ENCODE measurements around the gene PERCC1. TPM values are rescaled to one million over a fixed set of nuclear protein-coding genes. Genes with fewer than 3 reads are reported as not detected.
A peak's percentile ranks its signal among the peaks of the same experiment; 100 is the strongest.

PERCC1 gene
- total RNA-seq, 6 donors from 2014 or later, result 0.27 to 2.2 TPM; not detected in 4

DNA sequence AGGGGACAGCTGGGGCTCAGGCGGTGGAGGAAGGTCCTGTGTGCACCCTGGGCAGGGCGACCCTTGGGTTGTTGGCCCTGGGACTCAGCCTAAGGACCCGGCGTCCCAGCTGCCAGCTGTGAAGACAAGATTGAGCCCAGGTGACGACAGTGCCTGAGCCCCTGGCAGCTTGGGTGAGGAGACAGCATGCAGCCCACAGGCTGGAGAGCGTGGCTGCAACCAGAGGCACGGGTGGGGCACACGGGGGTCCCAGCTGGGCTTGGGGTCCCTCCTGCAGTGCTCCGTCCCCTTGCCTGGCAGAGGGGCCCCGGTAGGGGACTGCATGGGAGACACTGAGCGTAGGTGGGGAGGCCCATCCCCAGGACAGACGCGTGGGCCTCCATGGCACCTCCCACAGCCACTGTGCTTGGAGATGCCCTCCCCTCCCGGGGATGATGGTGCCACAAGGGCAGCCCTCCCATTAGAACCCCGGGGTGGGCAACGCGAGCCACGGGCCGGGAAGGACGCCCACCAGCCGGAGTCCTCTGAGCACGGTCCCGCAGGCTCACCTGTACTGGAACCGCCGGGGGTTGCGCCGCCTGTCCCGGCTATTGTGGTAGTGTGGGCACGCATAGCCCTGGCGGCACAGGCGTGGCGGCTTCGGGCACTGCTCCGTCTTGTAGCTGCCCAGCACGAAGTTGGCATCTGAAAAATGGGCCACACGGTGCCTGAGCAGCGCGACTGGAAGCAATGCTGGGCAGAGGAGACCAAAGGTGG is 31.9 kb upstream of the PERCC1 start:
- ATAC-seq (ENCODE audit: low FRiP score in 2 of 2) (peak in 1 of 2 donors; percentile 16), DNase-seq (no peak)
- WGBS, 2 donors, result 94 to 97% methylated on average over 10 to 37 of the region's 38 CpGs
- no peaks in the 10 kb centered on the region for H3K27me3 ChIP-seq
- H3K27ac ChIP-seq, result no peak overlapping the region
- H3K4me1 ChIP-seq, result no peaks in the 10 kb centered on the region
- H3K36me3 ChIP-seq, result peaks cover 34 to 85% (median 67%) of the 10 kb centered on the region in 4 donors
- no peaks in the 10 kb centered on the region for H3K9me3 ChIP-seq
- no peak for TF ChIP-seq EP300 (IDR thresholded peaks at IDR 0.05)
- TF ChIP-seq, protein P1, sequence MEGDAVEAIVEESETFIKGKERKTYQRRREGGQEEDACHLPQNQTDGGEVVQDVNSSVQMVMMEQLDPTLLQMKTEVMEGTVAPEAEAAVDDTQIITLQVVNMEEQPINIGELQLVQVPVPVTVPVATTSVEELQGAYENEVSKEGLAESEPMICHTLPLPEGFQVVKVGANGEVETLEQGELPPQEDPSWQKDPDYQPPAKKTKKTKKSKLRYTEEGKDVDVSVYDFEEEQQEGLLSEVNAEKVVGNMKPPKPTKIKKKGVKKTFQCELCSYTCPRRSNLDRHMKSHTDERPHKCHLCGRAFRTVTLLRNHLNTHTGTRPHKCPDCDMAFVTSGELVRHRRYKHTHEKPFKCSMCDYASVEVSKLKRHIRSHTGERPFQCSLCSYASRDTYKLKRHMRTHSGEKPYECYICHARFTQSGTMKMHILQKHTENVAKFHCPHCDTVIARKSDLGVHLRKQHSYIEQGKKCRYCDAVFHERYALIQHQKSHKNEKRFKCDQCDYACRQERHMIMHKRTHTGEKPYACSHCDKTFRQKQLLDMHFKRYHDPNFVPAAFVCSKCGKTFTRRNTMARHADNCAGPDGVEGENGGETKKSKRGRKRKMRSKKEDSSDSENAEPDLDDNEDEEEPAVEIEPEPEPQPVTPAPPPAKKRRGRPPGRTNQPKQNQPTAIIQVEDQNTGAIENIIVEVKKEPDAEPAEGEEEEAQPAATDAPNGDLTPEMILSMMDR (IDR thresholded peaks at IDR 0.05), result no peak
- no peak for TF ChIP-seq POLR2A (IDR thresholded peaks at IDR 0.05)
- TF ChIP-seq POLR2AphosphoS5 (IDR thresholded peaks at IDR 0.05), result no peak
- H3K4me3 ChIP-seq, result no peak overlapping the region

DNA sequence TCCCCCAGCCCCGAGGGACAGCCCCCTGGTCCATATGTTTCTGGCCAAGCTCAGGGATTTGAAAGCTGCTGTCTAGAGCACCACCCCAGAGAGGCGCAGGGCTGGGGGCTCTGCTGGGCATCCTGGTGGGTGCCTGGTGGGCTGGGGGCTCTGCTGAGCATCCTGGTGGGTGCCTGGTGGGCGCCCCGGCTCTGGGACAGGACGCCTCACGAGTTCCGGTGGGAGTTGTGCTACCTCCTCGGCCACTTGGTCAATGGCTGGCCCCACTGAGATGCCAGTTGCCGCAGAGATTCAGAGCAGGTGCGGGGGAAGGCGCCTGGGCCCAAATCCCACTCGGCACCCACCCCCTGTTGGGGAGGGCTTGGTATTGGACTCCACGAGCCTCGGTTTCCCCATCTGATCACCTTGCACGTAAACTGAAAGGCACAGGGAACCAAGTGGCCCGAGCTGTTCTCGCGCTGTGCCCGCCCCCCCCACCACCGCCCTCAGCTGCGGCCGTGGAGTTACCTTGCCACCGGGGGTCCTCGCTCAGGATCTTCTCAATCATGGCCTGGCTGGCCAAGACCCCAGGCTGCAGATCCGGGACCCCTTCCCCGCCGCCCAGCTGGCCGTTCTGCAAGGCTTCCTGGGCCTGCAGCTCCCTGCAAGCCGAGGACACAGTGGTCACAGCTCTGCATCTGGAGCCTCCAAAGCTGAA is 29.7 kb upstream of the PERCC1 start:
- DNase-seq (peak in 1 of 2 donors; percentile 62), ATAC-seq (ENCODE audit: low FRiP score in 2 of 2) (no peak)
- 93 to 94% methylated on average over 7 to 29 of the region's 29 CpGs for WGBS, 2 donors
- H3K4me1 ChIP-seq, result no peaks in the 10 kb centered on the region
- H3K27ac ChIP-seq, result no peak overlapping the region
- no peak overlapping the region for H3K4me3 ChIP-seq
- H3K9me3 ChIP-seq, result no peaks in the 10 kb centered on the region
- H3K36me3 ChIP-seq, result peaks cover 31 to 79% (median 58%) of the 10 kb centered on the region in 4 donors
- H3K27me3 ChIP-seq, result no peaks in the 10 kb centered on the region
- TF ChIP-seq EP300 (IDR thresholded peaks at IDR 0.05), result no peak

DNA sequence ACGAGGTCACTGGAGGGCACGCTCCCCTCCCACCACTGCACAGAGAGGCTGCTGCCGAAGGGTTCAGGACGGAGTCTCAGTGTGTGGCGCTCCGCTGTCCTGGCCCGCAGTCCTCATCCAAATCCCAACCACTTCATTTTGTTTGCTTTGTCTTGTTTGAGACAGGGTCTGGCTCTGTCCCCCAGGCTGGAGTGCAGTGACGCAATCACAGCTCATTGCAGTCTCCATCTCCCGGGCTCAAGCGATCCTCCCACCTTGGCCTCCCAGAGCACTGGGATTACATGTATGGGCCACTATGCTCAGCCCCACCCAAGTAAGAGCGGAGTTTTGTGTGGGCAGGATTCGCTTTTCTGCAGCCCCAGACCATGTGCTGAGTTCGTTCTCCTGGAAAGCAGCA is 29.1 kb upstream of the PERCC1 start:
- TF ChIP-seq POLR2AphosphoS5 (IDR thresholded peaks at IDR 0.05), result no peak
- TF ChIP-seq POLR2A (IDR thresholded peaks at IDR 0.05), result no peak
- TF ChIP-seq, protein P1 (IDR thresholded peaks at IDR 0.05), result no peak
- TF ChIP-seq EP300 (IDR thresholded peaks at IDR 0.05), result no peak
- no peak overlapping the region for H3K4me3 ChIP-seq
- H3K9me3 ChIP-seq, result no peaks in the 10 kb centered on the region
- H3K27ac ChIP-seq, result no peak overlapping the region
- ATAC-seq (ENCODE audit: low FRiP score in 2 of 2), result no peak
- H3K4me1 ChIP-seq, result no peaks in the 10 kb centered on the region
- H3K27me3 ChIP-seq, result no peaks in the 10 kb centered on the region
- WGBS, 2 donors, result 91 to 93% methylated on average over 13 of the region's 13 CpGs
- peaks cover 31 to 78% (median 59%) of the 10 kb centered on the region in 4 donors for H3K36me3 ChIP-seq
- no peak for DNase-seq

DNA sequence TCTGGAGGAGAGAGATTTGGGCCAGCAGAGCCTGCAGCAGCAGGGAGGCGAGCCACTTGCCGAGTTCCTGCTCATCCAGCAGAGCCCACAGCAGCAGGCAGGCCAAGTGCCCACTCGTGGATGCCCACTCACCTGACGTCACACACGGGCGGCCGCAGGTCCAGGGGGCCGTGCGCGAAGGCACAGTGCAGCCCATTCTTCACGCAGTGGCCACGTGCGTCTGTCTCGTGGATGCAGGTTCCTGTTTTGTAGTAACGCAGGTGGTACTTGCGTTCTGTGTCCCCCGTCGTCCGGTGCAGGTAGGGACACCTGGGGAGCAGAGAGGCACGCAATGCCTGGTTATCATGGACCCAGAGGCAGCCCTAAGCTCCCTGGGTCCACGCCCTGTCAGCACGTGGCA is 27.8 kb upstream of the PERCC1 start:
- DNase-seq (peak in 1 of 2 donors; percentile 73), ATAC-seq (ENCODE audit: low FRiP score in 2 of 2) (no peak)
- no peak for TF ChIP-seq POLR2AphosphoS5 (IDR thresholded peaks at IDR 0.05)
- TF ChIP-seq, protein P1 (IDR thresholded peaks at IDR 0.05), result no peak
- no peak overlapping the region for H3K27ac ChIP-seq
- H3K9me3 ChIP-seq, result no peaks in the 10 kb centered on the region
- no peak overlapping the region for H3K4me3 ChIP-seq
- no peaks in the 10 kb centered on the region for H3K27me3 ChIP-seq
- peaks cover 31 to 75% (median 56%) of the 10 kb centered on the region in 4 donors for H3K36me3 ChIP-seq
- WGBS, 2 donors, result 93 to 96% methylated on average over 19 to 22 of the region's 22 CpGs
- H3K4me1 ChIP-seq, result peaks cover 5 to 6% (median 5%) of the 10 kb centered on the region in 4 donors

DNA sequence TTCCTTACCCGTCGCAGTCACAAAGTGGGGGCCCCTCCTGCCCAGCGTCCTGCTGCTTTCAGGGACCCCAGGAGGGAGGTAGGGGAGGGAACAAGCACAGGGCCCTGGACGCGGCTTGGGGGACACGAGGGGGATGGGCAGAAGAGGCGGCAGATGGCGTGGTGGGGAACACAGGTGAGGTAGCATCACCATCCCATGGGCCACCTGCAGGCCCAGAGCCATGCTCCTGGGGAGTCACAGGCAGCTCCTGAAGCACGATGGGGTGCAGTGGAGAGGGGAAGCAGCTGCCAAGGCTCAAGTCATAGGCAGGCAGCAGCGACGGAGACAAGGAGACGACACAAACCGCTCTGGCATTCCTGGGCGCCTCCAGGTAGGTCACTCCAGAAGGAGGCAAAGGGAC is 27.1 kb upstream of the PERCC1 start:
- Histone ChIP-seq H3K9me3 (no peaks in the 10 kb centered on the region), H3K4me1 (peaks cover 10 to 12% (median 12%) of the 10 kb centered on the region in 4 donors), H3K36me3 (peaks cover 30 to 68% (median 49%) of the 10 kb centered on the region in 4 donors), H3K27ac (no peak overlapping the region), H3K27me3 (no peaks in the 10 kb centered on the region), H3K4me3 (no peak overlapping the region)
- WGBS, 2 donors, result 89 to 95% methylated on average over 14 of the region's 14 CpGs
- DNase-seq (no peak), ATAC-seq (ENCODE audit: low FRiP score in 2 of 2) (no peak)
- TF ChIP-seq POLR2A (IDR thresholded peaks at IDR 0.05), result no peak
